HepG2 (cell line): ENCODE results near the gene CCR2. TPM values are rescaled to one million over a fixed set of nuclear protein-coding genes. Genes with fewer than 3 reads are reported as not detected.

Source experiments
- AHDC1 ChIP-seq: sonication (generic); formaldehyde crosslinking; IDR thresholded peaks from 2 replicates; pipeline ENCODE4 v1.5.1; 2020; ENCODE audit warnings: mild to moderate bottlenecking, missing genetic modification reagents, borderline replicate concordance
- AHR ChIP-seq: IDR thresholded peaks from 2 replicates; pipeline ENCODE4 v1.6.1; 2018; ENCODE audit warnings: missing genetic modification reagents, missing compliant biosample characterization
- ATAD3A ChIP-seq: sonication (generic); formaldehyde crosslinking; IDR thresholded peaks from 2 replicates; pipeline ENCODE4 v1.4.0; 2020; ENCODE audit warnings: missing genetic modification reagents
- E2F1 ChIP-seq: sonication (generic); formaldehyde crosslinking; IDR thresholded peaks from 2 replicates; pipeline ENCODE4 v1.5.0; 2020; ENCODE audit warnings: missing genetic modification reagents
- GRHL1 ChIP-seq: sonication (generic); formaldehyde crosslinking; conservative IDR thresholded peaks from 2 replicates; pipeline ENCODE4 v1.8.0; 2022; ENCODE audit warnings: missing genetic modification reagents
- HCFC1 ChIP-seq: fragments of 150-350 bp; IDR thresholded peaks from 2 replicates; pipeline ENCODE4 v1.6.1; 2014; ENCODE audit warnings: low read depth, low read length
- HOMEZ ChIP-seq: IDR thresholded peaks from 2 replicates; pipeline ENCODE4 v1.6.1; 2016; ENCODE audit warnings: low read depth
- PRDM15 ChIP-seq: sonication (generic); formaldehyde crosslinking; IDR thresholded peaks from 2 replicates; pipeline ENCODE4 v1.4.0; 2020; ENCODE audit warnings: missing genetic modification reagents
- SNAPC2 ChIP-seq: sonication (generic); formaldehyde crosslinking; IDR thresholded peaks from 2 replicates; pipeline ENCODE4 v1.8.1; 2022; ENCODE audit warnings: mild to moderate bottlenecking, missing genetic modification reagents
- TBL1XR1 ChIP-seq: fragments of 150-350 bp; IDR thresholded peaks from 2 replicates; pipeline ENCODE4 v1.6.1; 2014; ENCODE audit warnings: borderline replicate concordance, low read length; ENCODE audit not compliant: partially characterized antibody
- ZNF580 ChIP-seq: IDR thresholded peaks from 2 replicates; pipeline ENCODE4 v1.6.1; 2016; ENCODE audit warnings: low read depth, borderline replicate concordance
- ZXDC ChIP-seq: sonication (generic); formaldehyde crosslinking; IDR thresholded peaks from 2 replicates; pipeline ENCODE4 v1.5.0; 2020; ENCODE audit warnings: mild to moderate bottlenecking, missing genetic modification reagents
- polyA plus RNA-seq, 8 experiments: library from polyadenylated mRNA; depleted of rRNA in 3 of 8; stranded (reverse) in 7 of 8; unstranded in 1 of 8; fragments of >200 nt; fragmentation: Illumina TruSeq in 4 of 8; extraction: Trizol in 4 of 8; gene quantifications; 2 replicates each; pipeline versions ENCODE4 v1.2.1 to v1.2.3, GENCODE V29; 2011 to 2016; ENCODE audit warnings: low read depth in 4 of 8, missing spikeins in 1 of 8, mixed read lengths in 1 of 8; ENCODE audit not compliant: insufficient read depth in 1 of 8
- total RNA-seq, 5 experiments: library from RNA; depleted of rRNA; stranded (reverse); fragments of >200 nt; fragmentation: Illumina TruSeq; extraction: Trizol; gene quantifications; 2 replicates each; pipeline ENCODE4 v1.2.3, GENCODE V29; 2016; ENCODE audit warnings: low read depth in 1 of 5

CCR2 gene
- total and polyA plus RNA-seq, 2 of the 13 experiments (the other 11 are each of a cell fraction or from before 2014, with no cell fraction given) = not detected

GRCh38 chr3:46351646-46352045 is 2.3 kb upstream of the CCR2 start (continued):
- TF ChIP-seq AHDC1 (CRISPR knock-in tag) (no peak), GRHL1 (CRISPR knock-in tag) (no peak), SNAPC2 (no peak), HCFC1 (no peak), ATAD3A (no peak), ZXDC (CRISPR knock-in tag) (no peak), PRDM15 (CRISPR knock-in tag) (no peak), E2F1 (CRISPR knock-in tag) (no peak), HOMEZ (no peak), TBL1XR1 (no peak), AHR (CRISPR knock-in tag) (no peak), ZNF580 (CRISPR knock-in tag) (no peak)
